Neural cell (in vitro differentiated cells): ENCODE results near the gene SLC6A18.

ENCODE experiments used
- EP300 ChIP-seq: fragments of 450-650 bp; conservative IDR thresholded peaks from 2 replicates; pipeline ENCODE4 v1.6.1; 2014; ENCODE audit warnings: antibody characterized with exemption, mild to moderate bottlenecking, moderate library complexity; ENCODE audit not compliant: poor library complexity, severe bottlenecking
- EZH2 ChIP-seq: fragments of 200-600, 300-800 bp; shearing (Covaris generic), sonication (generic); IDR thresholded peaks from 2 replicates; pipeline ENCODE4 v1.6.1; 2014; ENCODE audit warnings: antibody characterized with exemption, low read length, borderline replicate concordance, mild to moderate bottlenecking; ENCODE audit not compliant: insufficient read depth, poor library complexity, severe bottlenecking
- MXI1 ChIP-seq: fragments of 450-650 bp; conservative IDR thresholded peaks from 2 replicates; pipeline ENCODE4 v1.6.1; 2014; ENCODE audit warnings: antibody characterized with exemption, mild to moderate bottlenecking; ENCODE audit not compliant: poor library complexity, severe bottlenecking
- POLR2AphosphoS5 ChIP-seq: IDR thresholded peaks from 2 replicates; pipeline ENCODE4 v1.6.1; 2012
- SMC3 ChIP-seq: fragments of 450-650 bp; conservative IDR thresholded peaks from 2 replicates; pipeline ENCODE4 v1.6.1; 2014; ENCODE audit warnings: antibody characterized with exemption, mild to moderate bottlenecking, moderate library complexity; ENCODE audit not compliant: poor library complexity
- TAF1 ChIP-seq: IDR thresholded peaks from 2 replicates; pipeline ENCODE4 v1.6.1; 2012; ENCODE audit warnings: low read depth
- TF ChIP-seq, protein P1 (sequence below): fragments of 450-650 bp; IDR thresholded peaks from 2 replicates; pipeline ENCODE4 v1.5.1; 2014; ENCODE audit warnings: antibody characterized with exemption, mild to moderate bottlenecking, moderate library complexity; ENCODE audit not compliant: poor library complexity, severe bottlenecking
- TF ChIP-seq, protein P2 (sequence below): IDR thresholded peaks from 2 replicates; pipeline ENCODE4 v1.6.1; 2012; ENCODE audit warnings: borderline replicate concordance

DNA sequence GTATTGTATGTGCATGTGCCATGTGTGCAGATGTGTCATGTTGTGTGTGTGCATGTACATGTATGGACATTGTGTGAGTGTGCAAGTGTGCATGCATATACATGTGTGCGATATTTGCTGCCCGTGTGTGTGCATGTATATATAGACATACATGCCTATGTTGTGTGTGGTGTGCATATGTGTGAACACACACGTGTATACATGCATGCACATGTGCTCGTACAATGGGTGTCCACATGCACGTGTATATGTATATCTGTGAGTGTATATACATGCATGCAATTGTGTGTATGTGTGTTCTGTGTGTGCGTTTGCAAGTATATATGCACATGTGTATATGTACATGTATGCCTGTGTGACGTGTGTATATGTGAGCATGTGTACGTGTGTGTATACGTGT, 3.0 kb upstream of the SLC6A18 start:
- TF ChIP-seq TAF1, result no peak
- TF ChIP-seq, protein P1, sequence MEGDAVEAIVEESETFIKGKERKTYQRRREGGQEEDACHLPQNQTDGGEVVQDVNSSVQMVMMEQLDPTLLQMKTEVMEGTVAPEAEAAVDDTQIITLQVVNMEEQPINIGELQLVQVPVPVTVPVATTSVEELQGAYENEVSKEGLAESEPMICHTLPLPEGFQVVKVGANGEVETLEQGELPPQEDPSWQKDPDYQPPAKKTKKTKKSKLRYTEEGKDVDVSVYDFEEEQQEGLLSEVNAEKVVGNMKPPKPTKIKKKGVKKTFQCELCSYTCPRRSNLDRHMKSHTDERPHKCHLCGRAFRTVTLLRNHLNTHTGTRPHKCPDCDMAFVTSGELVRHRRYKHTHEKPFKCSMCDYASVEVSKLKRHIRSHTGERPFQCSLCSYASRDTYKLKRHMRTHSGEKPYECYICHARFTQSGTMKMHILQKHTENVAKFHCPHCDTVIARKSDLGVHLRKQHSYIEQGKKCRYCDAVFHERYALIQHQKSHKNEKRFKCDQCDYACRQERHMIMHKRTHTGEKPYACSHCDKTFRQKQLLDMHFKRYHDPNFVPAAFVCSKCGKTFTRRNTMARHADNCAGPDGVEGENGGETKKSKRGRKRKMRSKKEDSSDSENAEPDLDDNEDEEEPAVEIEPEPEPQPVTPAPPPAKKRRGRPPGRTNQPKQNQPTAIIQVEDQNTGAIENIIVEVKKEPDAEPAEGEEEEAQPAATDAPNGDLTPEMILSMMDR, result no peak
- no peak for TF ChIP-seq MXI1
- no peak for TF ChIP-seq EZH2
- TF ChIP-seq SMC3, result no peak
- no peak for TF ChIP-seq EP300
- TF ChIP-seq, protein P2, sequence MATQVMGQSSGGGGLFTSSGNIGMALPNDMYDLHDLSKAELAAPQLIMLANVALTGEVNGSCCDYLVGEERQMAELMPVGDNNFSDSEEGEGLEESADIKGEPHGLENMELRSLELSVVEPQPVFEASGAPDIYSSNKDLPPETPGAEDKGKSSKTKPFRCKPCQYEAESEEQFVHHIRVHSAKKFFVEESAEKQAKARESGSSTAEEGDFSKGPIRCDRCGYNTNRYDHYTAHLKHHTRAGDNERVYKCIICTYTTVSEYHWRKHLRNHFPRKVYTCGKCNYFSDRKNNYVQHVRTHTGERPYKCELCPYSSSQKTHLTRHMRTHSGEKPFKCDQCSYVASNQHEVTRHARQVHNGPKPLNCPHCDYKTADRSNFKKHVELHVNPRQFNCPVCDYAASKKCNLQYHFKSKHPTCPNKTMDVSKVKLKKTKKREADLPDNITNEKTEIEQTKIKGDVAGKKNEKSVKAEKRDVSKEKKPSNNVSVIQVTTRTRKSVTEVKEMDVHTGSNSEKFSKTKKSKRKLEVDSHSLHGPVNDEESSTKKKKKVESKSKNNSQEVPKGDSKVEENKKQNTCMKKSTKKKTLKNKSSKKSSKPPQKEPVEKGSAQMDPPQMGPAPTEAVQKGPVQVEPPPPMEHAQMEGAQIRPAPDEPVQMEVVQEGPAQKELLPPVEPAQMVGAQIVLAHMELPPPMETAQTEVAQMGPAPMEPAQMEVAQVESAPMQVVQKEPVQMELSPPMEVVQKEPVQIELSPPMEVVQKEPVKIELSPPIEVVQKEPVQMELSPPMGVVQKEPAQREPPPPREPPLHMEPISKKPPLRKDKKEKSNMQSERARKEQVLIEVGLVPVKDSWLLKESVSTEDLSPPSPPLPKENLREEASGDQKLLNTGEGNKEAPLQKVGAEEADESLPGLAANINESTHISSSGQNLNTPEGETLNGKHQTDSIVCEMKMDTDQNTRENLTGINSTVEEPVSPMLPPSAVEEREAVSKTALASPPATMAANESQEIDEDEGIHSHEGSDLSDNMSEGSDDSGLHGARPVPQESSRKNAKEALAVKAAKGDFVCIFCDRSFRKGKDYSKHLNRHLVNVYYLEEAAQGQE, result no peak
- TF ChIP-seq POLR2AphosphoS5, result no peak
